ENCODE data around the gene CA4. TPM values are rescaled to one million over a fixed set of nuclear protein-coding genes. Genes with fewer than 3 reads are reported as not detected.

The CA4 gene
- polyA plus RNA-seq, 1 experiment, result not detected

DNA sequence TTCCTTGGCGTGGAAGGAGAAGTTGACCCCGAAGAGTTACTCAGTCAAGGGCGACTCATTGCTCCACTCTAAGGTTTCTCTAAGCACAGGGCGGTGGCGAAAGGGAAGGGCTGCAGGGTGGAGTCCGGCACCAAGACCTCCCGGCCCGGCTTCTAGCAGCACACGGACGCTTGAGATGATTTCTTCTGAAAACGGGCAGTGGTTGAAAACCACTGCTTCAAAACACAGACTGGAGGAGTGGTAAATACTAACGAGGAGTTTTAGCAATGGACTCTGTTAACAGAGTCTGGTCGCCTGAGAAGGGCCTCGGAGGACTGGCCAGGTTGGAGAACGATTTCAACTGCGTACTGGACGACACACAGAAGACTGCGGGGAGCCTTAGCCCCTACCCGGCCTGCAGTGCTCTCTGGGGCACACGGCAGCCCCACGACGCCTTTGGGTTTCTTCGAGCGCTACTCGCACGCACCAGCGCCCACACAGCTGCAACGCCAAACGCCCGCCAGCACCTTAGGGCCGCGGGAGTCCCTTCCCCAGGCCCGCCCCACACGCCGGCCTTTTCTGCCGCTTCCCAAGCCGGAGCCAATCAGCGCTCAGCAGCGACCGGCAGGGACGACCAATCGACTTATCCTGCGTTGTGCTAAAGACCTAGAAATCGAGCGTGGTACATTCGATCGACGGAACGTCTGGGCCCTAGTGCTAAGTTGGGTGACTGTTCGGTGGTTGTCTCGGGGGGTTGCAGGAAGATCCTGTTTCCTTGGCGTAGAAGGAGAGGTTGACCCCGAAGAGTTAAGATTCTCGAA, 14.4 kb upstream of the CA4 start:
- ChIA-PET POLR2A (interaction anchor here (0.6 kb wide), 1 partner anchor 11 kb away, joined by 4 read pairs; no protein-coding TSS in a partner anchor), CTCF (interaction anchor here (1.0 to 1.1 kb wide), 2 partner anchors 8 to 33 kb away, joined by 6 to 7 read pairs; no protein-coding TSS in a partner anchor)
- Histone ChIP-seq H3K4me3 (ENCODE audit: low read depth, low read length) (peak overlapping the region; percentile 87), H3K9me3 (ENCODE audit: control insufficient read depth, insufficient read depth, low read length) (peaks cover 15% of the 10 kb centered on the region; the same call in 1 of the 2 replicates), H3K27me3 (ENCODE audit: control insufficient read depth, insufficient read depth, low read length) (peaks cover 22% of the 10 kb centered on the region), H3K27ac (ENCODE audit: low read depth, low read length) (peak overlapping the region; percentile 83)
- DNase-seq (ENCODE audit: low read depth, low spot score), result peak; percentile 72
- TF ChIP-seq, protein P1, sequence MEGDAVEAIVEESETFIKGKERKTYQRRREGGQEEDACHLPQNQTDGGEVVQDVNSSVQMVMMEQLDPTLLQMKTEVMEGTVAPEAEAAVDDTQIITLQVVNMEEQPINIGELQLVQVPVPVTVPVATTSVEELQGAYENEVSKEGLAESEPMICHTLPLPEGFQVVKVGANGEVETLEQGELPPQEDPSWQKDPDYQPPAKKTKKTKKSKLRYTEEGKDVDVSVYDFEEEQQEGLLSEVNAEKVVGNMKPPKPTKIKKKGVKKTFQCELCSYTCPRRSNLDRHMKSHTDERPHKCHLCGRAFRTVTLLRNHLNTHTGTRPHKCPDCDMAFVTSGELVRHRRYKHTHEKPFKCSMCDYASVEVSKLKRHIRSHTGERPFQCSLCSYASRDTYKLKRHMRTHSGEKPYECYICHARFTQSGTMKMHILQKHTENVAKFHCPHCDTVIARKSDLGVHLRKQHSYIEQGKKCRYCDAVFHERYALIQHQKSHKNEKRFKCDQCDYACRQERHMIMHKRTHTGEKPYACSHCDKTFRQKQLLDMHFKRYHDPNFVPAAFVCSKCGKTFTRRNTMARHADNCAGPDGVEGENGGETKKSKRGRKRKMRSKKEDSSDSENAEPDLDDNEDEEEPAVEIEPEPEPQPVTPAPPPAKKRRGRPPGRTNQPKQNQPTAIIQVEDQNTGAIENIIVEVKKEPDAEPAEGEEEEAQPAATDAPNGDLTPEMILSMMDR (IDR thresholded peaks at IDR 0.05; ENCODE audit: low read depth, low read length), result no peak

DNA sequence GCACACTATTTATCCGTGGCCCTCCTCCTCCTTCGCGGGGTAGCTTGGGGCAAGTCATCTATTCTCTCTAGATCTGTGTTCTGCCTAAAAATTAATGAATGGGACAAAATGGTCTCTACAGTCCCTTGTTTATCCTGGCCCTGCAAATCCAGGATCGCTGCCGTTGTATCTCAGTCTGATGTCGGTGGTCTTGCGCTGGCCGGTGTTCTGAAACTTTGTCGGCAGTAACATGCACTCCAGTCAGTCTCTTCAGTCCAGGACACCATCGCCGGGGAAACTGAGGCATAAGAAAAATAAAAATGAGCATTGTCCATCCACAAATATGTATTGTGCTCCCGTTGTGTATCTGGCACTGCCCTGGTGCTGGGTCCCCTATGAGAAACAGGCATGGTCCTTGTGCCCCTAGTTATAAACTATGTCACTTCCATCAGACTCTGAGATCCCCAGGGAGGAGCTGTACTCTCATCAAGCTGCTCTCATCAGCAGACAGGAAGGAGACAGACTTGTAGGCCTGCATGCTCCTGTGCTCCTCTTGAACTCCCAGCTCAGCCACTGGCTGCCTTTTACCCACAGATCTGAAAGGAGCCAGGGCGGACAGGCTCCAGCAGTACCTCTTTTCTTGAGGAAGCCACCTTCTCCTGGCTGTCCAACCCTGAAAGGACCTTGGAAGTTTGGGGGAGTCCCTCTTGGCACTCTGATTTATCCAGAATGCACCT, 13.7 kb upstream of the CA4 start:
- CTCF ChIA-PET, result no interaction called here
- peaks cover 16% of the 10 kb centered on the region; the same call in 1 of the 2 replicates for H3K9me3 ChIP-seq (ENCODE audit: control insufficient read depth, insufficient read depth, low read length)
- TF ChIP-seq, protein P1 (IDR thresholded peaks at IDR 0.05; ENCODE audit: low read depth, low read length), result no peak
- H3K27ac ChIP-seq (ENCODE audit: low read depth, low read length), result no peak overlapping the region
- POLR2A ChIA-PET, result no interaction called here
- peak overlapping the region; percentile 87 for H3K4me3 ChIP-seq (ENCODE audit: low read depth, low read length)
- DNase-seq (ENCODE audit: low read depth, low spot score), result no peak
- peaks cover 29% of the 10 kb centered on the region for H3K27me3 ChIP-seq (ENCODE audit: control insufficient read depth, insufficient read depth, low read length)

DNA sequence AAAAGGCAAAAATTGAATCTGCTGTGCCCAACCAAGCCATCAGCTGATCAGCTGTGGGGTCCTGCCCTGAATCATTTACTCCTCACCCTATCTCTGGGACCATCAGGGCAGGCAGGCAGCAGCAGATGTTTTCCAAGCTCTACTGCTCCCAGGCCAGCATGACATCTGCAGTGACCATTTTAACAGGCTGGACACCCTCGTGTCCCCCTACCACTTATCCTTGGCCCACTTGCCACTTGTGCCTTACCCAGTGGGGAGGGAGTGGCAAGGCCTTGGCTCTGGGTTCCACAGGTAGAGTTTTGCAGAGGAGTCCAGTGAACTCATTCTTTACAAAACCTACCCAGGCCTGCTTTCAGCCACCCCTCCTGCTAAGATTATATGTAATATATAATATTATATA, 12.0 kb upstream of the CA4 start:
- peaks cover 16% of the 10 kb centered on the region; the same call in 1 of the 2 replicates for H3K9me3 ChIP-seq (ENCODE audit: control insufficient read depth, insufficient read depth, low read length)
- no peak for DNase-seq (ENCODE audit: low read depth, low spot score)
- TF ChIP-seq, protein P1 (IDR thresholded peaks at IDR 0.05; ENCODE audit: low read depth, low read length), result no peak
- no peak overlapping the region for H3K27ac ChIP-seq (ENCODE audit: low read depth, low read length)
- H3K27me3 ChIP-seq (ENCODE audit: control insufficient read depth, insufficient read depth, low read length), result peaks cover 36% of the 10 kb centered on the region
- ChIA-PET POLR2A (interaction anchor here (0.6 kb wide), 1 partner anchor 518 kb away, joined by 5 read pairs; the partner anchor contains the start of gene CLTC), CTCF (interaction anchor here (0.6 kb wide), 1 partner anchor 48 kb away, joined by 5 read pairs; no protein-coding TSS in a partner anchor)
- H3K4me3 ChIP-seq (ENCODE audit: low read depth, low read length), result no peak overlapping the region

DNA sequence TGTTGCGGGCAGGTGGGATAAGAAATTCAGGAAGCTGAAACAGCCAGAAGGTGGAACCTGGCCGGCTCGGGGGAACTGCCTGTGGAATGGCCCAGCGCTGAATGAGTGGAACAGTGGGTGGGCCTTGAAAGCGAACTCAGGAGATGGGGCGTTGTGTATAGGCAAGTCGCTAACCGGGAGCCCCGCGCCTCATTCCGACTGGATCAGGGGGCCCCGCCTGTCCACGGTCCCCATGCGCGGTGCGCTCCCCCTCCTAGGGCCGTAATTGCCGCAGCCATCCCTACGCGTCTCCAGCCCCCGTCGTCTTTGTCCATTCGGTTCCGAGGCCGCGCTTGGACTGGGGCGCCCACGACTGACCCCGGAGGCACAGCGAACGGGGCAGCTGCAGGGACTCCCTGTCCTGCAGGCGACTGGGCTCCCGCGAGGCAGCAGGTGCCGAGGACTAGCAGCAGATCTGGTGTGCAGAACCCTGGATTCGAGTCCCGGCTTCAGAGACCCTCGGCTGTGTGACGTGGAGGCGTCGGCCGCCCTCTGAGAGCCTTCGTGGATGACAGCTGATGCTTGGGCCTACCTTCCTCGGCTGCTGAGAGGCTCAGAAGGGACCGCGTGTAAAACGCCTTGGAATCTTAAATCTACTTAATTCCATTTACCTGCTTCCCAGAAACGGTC, 10.9 kb upstream of the CA4 start:
- no peak overlapping the region for H3K27ac ChIP-seq (ENCODE audit: low read depth, low read length)
- ChIA-PET CTCF (interaction anchor here (0.7 to 1.5 kb wide), 2 partner anchors 37 to 302 kb away, joined by 3 to 4 read pairs; no protein-coding TSS in a partner anchor), POLR2A (no interaction called here)
- H3K27me3 ChIP-seq (ENCODE audit: control insufficient read depth, insufficient read depth, low read length), result peaks cover 36% of the 10 kb centered on the region
- peaks cover 16% of the 10 kb centered on the region; the same call in 1 of the 2 replicates for H3K9me3 ChIP-seq (ENCODE audit: control insufficient read depth, insufficient read depth, low read length)
- TF ChIP-seq, protein P1 (IDR thresholded peaks at IDR 0.05; ENCODE audit: low read depth, low read length), result no peak
- DNase-seq (ENCODE audit: low read depth, low spot score), result no peak
- H3K4me3 ChIP-seq (ENCODE audit: low read depth, low read length), result no peak overlapping the region
